Kidney capillary endothelial cell (primary cell): ENCODE results near the gene LRRIQ3.
"Not testable (repeated sequence)": the region's sequence is repeated elsewhere in the genome, so short reads cannot be mapped to it uniquely, and the experiment has no call there.

Experiments used
- DNase-seq: peaks from one replicate; pipeline ENCODE4 v3.0.0-alpha.2; 2018; ENCODE audit warnings: low spot score

The LRRIQ3 gene

GRCh38 chr1:74197657-74198552 is at the start of gene LRRIQ3, which contains the start of gene FPGT:
Gene LRRIQ3 (minus strand): TSS chr1:74198176. CDS start chr1:74183684, 14,492 bp downstream.
Gene FPGT (plus strand): TSS chr1:74198242. CDS start chr1:74198279, 37 bp downstream.
- peak; percentile 92 for DNase-seq

- no peak for DNase-seq
Observed at GRCh38 chr1:74246315-74246714, 48.3 kb upstream of the LRRIQ3 start.

- no peak for DNase-seq
Observed at GRCh38 chr1:74245168-74245772, 47.3 kb upstream of the LRRIQ3 start.

GRCh38 chr1:74237787-74238186 is 39.8 kb upstream of the LRRIQ3 start:
- DNase-seq: no peak

GRCh38 chr1:74237035-74237434 is 39.1 kb upstream of the LRRIQ3 start:
- DNase-seq: no peak

- no peak for DNase-seq
Observed at GRCh38 chr1:74236440-74236839, 38.5 kb upstream of the LRRIQ3 start.

- no peak for DNase-seq
Observed at GRCh38 chr1:74235153-74235552, 37.2 kb upstream of the LRRIQ3 start, which contains the start of gene TNNI3K. Gene TNNI3K (plus strand): TSS chr1:74235387. CDS start chr1:74235452, 65 bp downstream.

GRCh38 chr1:74223453-74223852 is 25.5 kb upstream of the LRRIQ3 start:
- no peak for DNase-seq

- DNase-seq: no peak
Observed at GRCh38 chr1:74222701-74223100, 24.7 kb upstream of the LRRIQ3 start.

GRCh38 chr1:74215229-74215628 is 17.3 kb upstream of the LRRIQ3 start:
- no peak for DNase-seq

- DNase-seq: no peak
Observed at GRCh38 chr1:74205266-74205665, 7.3 kb upstream of the LRRIQ3 start.

GRCh38 chr1:74199504-74199903 is 1.5 kb upstream of the LRRIQ3 start:
- DNase-seq: no peak

GRCh38 chr1:74197255-74197654 is 721 bp downstream of the LRRIQ3 start:
- no peak for DNase-seq

- no peak for DNase-seq
Observed at GRCh38 chr1:74195339-74195738, 2.6 kb downstream of the LRRIQ3 start.

GRCh38 chr1:74193908-74194307 is 4.1 kb downstream of the LRRIQ3 start:
- no peak for DNase-seq

- DNase-seq: no peak
Observed at GRCh38 chr1:74180490-74180889, 17.5 kb downstream of the LRRIQ3 start.

- not testable (repeated sequence) for DNase-seq
Observed at GRCh38 chr1:74174423-74174822, 23.6 kb downstream of the LRRIQ3 start.

- DNase-seq: no peak
Observed at GRCh38 chr1:74162333-74162732, 35.6 kb downstream of the LRRIQ3 start.

GRCh38 chr1:74161497-74161896 is 36.5 kb downstream of the LRRIQ3 start:
- DNase-seq: no peak

- no peak for DNase-seq
Observed at GRCh38 chr1:74160046-74160445, 37.9 kb downstream of the LRRIQ3 start.

GRCh38 chr1:74145086-74145485 is 52.9 kb downstream of the LRRIQ3 start:
- no peak for DNase-seq

GRCh38 chr1:74117370-74117769 is 80.6 kb downstream of the LRRIQ3 start:
- not testable (repeated sequence) for DNase-seq

- no peak for DNase-seq
Observed at GRCh38 chr1:74113333-74113732, 84.6 kb downstream of the LRRIQ3 start.
